NB4 (cell line): Measurements from ENCODE around the gene ABCG2.

Source experiments
- DNase-seq: peaks from one replicate; pipeline ENCODE4 v3.0.0; 2010; ENCODE audit warnings: low read depth
- H3K4me3 ChIP-seq: one replicate; pipeline ENCODE4 v1.5.1; 2011; ENCODE audit warnings: mild to moderate bottlenecking, low read depth, low read length, moderate library complexity
- MYC ChIP-seq: IDR thresholded peaks from 2 replicates; pipeline ENCODE4 v1.6.1; 2011; ENCODE audit warnings: low read depth, low read length
- POLR2A ChIP-seq: IDR thresholded peaks from 2 replicates; pipeline ENCODE4 v1.6.1; 2011; ENCODE audit warnings: mild to moderate bottlenecking; ENCODE audit not compliant: insufficient read length; ENCODE audit errors: extremely low read depth
- TF ChIP-seq, protein P1 (sequence below): IDR thresholded peaks from 2 replicates; pipeline ENCODE4 v1.6.1; 2011; ENCODE audit warnings: low read depth, low read length
- TF ChIP-seq, protein P2 (sequence below): IDR thresholded peaks from one replicate; pipeline ENCODE4 v1.5.1; 2012; ENCODE audit warnings: low read depth, low read length

ABCG2 gene

GRCh38 chr4:88158489-88159228, at the start of gene ABCG2:
Gene ABCG2, minus strand, starts transcription at chr4:88158639. Its CDS starts 18,644 bp downstream, at chr4:88139995.
- DNase-seq: peak; percentile 66
- TF ChIP-seq, protein P1, sequence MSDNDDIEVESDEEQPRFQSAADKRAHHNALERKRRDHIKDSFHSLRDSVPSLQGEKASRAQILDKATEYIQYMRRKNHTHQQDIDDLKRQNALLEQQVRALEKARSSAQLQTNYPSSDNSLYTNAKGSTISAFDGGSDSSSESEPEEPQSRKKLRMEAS: peak; percentile 33; the same call in 1 of the 2 replicates
- TF ChIP-seq, protein P2, sequence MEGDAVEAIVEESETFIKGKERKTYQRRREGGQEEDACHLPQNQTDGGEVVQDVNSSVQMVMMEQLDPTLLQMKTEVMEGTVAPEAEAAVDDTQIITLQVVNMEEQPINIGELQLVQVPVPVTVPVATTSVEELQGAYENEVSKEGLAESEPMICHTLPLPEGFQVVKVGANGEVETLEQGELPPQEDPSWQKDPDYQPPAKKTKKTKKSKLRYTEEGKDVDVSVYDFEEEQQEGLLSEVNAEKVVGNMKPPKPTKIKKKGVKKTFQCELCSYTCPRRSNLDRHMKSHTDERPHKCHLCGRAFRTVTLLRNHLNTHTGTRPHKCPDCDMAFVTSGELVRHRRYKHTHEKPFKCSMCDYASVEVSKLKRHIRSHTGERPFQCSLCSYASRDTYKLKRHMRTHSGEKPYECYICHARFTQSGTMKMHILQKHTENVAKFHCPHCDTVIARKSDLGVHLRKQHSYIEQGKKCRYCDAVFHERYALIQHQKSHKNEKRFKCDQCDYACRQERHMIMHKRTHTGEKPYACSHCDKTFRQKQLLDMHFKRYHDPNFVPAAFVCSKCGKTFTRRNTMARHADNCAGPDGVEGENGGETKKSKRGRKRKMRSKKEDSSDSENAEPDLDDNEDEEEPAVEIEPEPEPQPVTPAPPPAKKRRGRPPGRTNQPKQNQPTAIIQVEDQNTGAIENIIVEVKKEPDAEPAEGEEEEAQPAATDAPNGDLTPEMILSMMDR: no peak
- H3K4me3 ChIP-seq: peak within 1 kb of the TSS; percentile 51

GRCh38 chr4:88208156-88208555, 49.7 kb upstream of the ABCG2 start:
- no peak for DNase-seq
- TF ChIP-seq, protein P2: no peak
- no peak for TF ChIP-seq MYC
- TF ChIP-seq POLR2A: no peak
- TF ChIP-seq, protein P1: no peak
- no peak overlapping the region for H3K4me3 ChIP-seq

DNA sequence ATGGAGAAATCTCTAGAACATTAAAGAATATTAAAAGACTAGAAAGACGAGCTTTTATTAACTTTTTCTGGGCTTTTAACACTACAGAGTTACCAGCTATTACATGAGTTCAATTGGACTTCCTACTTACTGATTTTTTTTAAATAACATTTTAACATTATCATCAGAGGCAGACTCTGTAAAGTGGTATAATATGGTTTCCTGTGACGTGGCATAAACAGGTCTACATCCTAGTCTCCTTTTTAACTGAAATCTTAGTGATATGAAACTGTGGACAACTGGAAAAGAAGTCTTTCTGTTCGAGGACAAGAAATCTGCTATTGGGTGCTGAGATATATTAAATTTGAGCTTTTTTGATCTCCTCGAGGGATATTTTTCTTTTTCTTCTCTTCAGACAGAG, 48.7 kb upstream of the ABCG2 start:
- TF ChIP-seq MYC (no peak), POLR2A (no peak)
- TF ChIP-seq, protein P1: no peak
- TF ChIP-seq, protein P2: no peak
- no peak overlapping the region for H3K4me3 ChIP-seq
- DNase-seq: no peak

DNA sequence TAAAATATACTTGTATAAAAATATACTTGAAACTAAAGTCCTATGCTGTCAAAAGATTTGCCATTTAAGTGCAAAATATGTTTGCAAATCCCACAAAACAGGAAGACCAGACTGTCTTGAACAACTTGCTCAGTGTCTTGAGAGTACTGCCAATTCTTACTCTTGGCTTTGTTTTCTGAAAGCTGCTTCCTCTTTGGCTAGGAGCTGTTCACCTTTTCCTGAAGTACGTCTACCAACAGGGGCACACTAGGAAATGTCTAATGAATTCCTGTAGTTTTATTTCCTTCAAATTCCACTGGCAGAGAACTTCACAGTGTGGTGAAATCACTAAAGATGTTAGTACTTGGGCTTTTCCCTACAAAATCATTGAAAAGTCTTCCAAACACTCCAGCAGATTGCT, 46.4 kb upstream of the ABCG2 start:
- H3K4me3 ChIP-seq: no peak overlapping the region
- TF ChIP-seq, protein P1: no peak
- TF ChIP-seq POLR2A (no peak), MYC (no peak)
- TF ChIP-seq, protein P2: no peak
- no peak for DNase-seq

DNA sequence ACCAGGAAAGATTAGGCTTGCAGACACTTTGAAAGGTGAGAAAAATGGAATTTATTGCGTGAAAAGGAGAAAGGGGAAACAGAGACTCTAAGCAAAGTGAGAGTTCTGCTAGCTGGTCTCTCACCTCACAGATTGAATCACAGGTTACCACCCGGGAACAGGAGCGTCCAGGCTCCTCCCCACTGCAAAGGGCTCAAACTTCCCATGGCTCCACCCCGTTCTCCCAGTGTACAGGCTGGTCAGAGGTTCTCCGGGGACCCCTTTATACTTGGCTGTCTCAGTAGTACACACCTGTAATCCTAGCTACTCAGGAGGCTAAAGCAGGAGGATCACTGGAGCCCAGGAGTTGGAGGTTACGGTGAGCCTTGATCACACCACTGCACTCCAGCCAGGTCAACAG, 44.0 kb upstream of the ABCG2 start:
- TF ChIP-seq POLR2A: no peak
- TF ChIP-seq, protein P1: no peak
- TF ChIP-seq MYC: no peak
- TF ChIP-seq, protein P2: no peak
- DNase-seq: no peak
- no peak overlapping the region for H3K4me3 ChIP-seq

GRCh38 chr4:88200186-88200585, 41.7 kb upstream of the ABCG2 start:
- TF ChIP-seq, protein P1: no peak
- TF ChIP-seq POLR2A (no peak), MYC (no peak)
- TF ChIP-seq, protein P2: no peak
- no peak overlapping the region for H3K4me3 ChIP-seq
- DNase-seq: no peak
